A673 (cell line): Measurements from ENCODE around the gene TTC39A. TPM values are rescaled to one million over a fixed set of nuclear protein-coding genes. Genes with fewer than 3 reads are reported as not detected.

ENCODE experiments used
- BruUV-seq: library from RNA; stranded (reverse); fragments of 400-500 nt; replicated peaks from 2 replicates; lab custom pipeline; 2021; lab: Mats Ljungman, UMichigan
- CTCF ChIA-PET: fragments of 300-600 bp; sonication (Branson Sonifier 250); formaldehyde crosslinking; loops from one replicate; lab custom pipeline; 2022; ENCODE audit warnings: antibody characterized with exemption; lab: Charles Lee
- POLR2A ChIA-PET: fragments of 300-600 bp; sonication (Branson Sonifier 250); formaldehyde crosslinking; loops from one replicate; lab custom pipeline; 2022; ENCODE audit warnings: antibody characterized with exemption; ENCODE audit not compliant: low non-redundant PET; lab: Charles Lee
- DNase-seq: peaks from one replicate; pipeline ENCODE4 v3.0.0-alpha.2; 2015; ENCODE audit warnings: low spot score
- H3K27ac ChIP-seq: fragments of 200-600 bp; sonication (generic); 2 replicates; pipeline ENCODE4 v1.5.1; 2016; ENCODE audit warnings: mixed run types, low read depth, mild to moderate bottlenecking, mixed read lengths, antibody characterized with exemption, low read length; ENCODE audit not compliant: poor library complexity, severe bottlenecking
- H3K27me3 ChIP-seq: fragments of 200-600 bp; sonication (generic); replicated peaks from 2 replicates; pipeline ENCODE4 v1.6.1; 2017; ENCODE audit warnings: mixed run types, low read depth, mild to moderate bottlenecking, mixed read lengths, antibody characterized with exemption, low read length; ENCODE audit not compliant: insufficient read depth, poor library complexity
- H3K36me3 ChIP-seq: fragments of 200-600 bp; sonication (generic); 2 replicates; pipeline ENCODE4 v1.6.1; 2016; ENCODE audit warnings: mixed run types, mild to moderate bottlenecking, mixed read lengths, antibody characterized with exemption, low read length; ENCODE audit not compliant: insufficient read depth, poor library complexity, severe bottlenecking
- H3K4me1 ChIP-seq: fragments of 200-600 bp; sonication (generic); 2 replicates; pipeline ENCODE4 v1.6.1; 2017; ENCODE audit warnings: mixed run types, mild to moderate bottlenecking, mixed read lengths, antibody characterized with exemption, low read length; ENCODE audit not compliant: insufficient read depth, poor library complexity, severe bottlenecking
- H3K4me3 ChIP-seq: fragments of 200-600 bp; sonication (generic); 2 replicates; pipeline ENCODE4 v1.5.1; 2016; ENCODE audit warnings: low read depth, mixed run types, mild to moderate bottlenecking, mixed read lengths, low read length; ENCODE audit not compliant: poor library complexity, severe bottlenecking
- H3K9me3 ChIP-seq: fragments of 200-600 bp; sonication (generic); 2 replicates; pipeline ENCODE4 v1.6.1; 2016; ENCODE audit warnings: mixed run types, low read depth, mild to moderate bottlenecking, mixed read lengths, antibody characterized with exemption, low read length; ENCODE audit not compliant: poor library complexity, severe bottlenecking
- EZH2 ChIP-seq: fragments of 200-600 bp; sonication (generic); IDR thresholded peaks from 2 replicates; pipeline ENCODE4 v1.6.1; 2017; ENCODE audit warnings: borderline replicate concordance, low read depth, mild to moderate bottlenecking, mixed read lengths, antibody characterized with exemption, low read length; ENCODE audit not compliant: poor library complexity, severe bottlenecking
- intact Hi-C: fragments of 100-400 bp; cut with micrococcal nuclease; formaldehyde crosslinking; loops from one replicate; pipeline ENCODE4 v1.10.0; 2022; ENCODE audit not compliant: unreplicated experiment
- total RNA-seq: library from RNA; stranded (reverse); gene quantifications from 2 replicates; pipeline ENCODE4 v1.2.3, GENCODE V29; 2021
- TF ChIP-seq, protein P1 (sequence below): fragments of 300-800, 200-600 bp; sonication (generic); conservative IDR thresholded peaks from 2 replicates; pipeline ENCODE4 v1.5.1; 2017; ENCODE audit warnings: low read depth, mild to moderate bottlenecking, antibody characterized with exemption, low read length, moderate library complexity, mixed read lengths

The TTC39A gene
- total RNA-seq, 1 experiment from 2014 or later, result 3.1 TPM

GRCh38 chr1:51314974-51315373, 15.4 kb downstream of the TTC39A start:
- Histone ChIP-seq H3K9me3 (no peaks in the 10 kb centered on the region), H3K4me1 (peaks cover 9% of the 10 kb centered on the region), H3K36me3 (no peaks in the 10 kb centered on the region), H3K27me3 (no peaks in the 10 kb centered on the region), H3K4me3 (no peak overlapping the region), H3K27ac (no peak overlapping the region)
- no peak for DNase-seq
- intact Hi-C loops, result no loop called here
- ChIA-PET CTCF (interaction anchor here (1.0 kb wide), 1 partner anchor 20 kb away, joined by 3 read pairs; no protein-coding TSS in a partner anchor), POLR2A (no interaction called here)
- no peak for TF ChIP-seq EZH2
- TF ChIP-seq, protein P1, sequence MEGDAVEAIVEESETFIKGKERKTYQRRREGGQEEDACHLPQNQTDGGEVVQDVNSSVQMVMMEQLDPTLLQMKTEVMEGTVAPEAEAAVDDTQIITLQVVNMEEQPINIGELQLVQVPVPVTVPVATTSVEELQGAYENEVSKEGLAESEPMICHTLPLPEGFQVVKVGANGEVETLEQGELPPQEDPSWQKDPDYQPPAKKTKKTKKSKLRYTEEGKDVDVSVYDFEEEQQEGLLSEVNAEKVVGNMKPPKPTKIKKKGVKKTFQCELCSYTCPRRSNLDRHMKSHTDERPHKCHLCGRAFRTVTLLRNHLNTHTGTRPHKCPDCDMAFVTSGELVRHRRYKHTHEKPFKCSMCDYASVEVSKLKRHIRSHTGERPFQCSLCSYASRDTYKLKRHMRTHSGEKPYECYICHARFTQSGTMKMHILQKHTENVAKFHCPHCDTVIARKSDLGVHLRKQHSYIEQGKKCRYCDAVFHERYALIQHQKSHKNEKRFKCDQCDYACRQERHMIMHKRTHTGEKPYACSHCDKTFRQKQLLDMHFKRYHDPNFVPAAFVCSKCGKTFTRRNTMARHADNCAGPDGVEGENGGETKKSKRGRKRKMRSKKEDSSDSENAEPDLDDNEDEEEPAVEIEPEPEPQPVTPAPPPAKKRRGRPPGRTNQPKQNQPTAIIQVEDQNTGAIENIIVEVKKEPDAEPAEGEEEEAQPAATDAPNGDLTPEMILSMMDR, result no peak
- no TSS peak for BruUV-seq

- BruUV-seq, result no TSS peak
- intact Hi-C loops, result no loop called here
- ChIA-PET POLR2A (no interaction called here), CTCF (no interaction called here)
- Histone ChIP-seq H3K27me3 (no peaks in the 10 kb centered on the region), H3K27ac (peak overlapping the region; percentile 12), H3K9me3 (no peaks in the 10 kb centered on the region), H3K36me3 (no peaks in the 10 kb centered on the region), H3K4me1 (peaks cover 9% of the 10 kb centered on the region), H3K4me3 (no peak overlapping the region)
- DNase-seq, result peak; percentile 49
- no peak for TF ChIP-seq EZH2
- TF ChIP-seq, protein P1, result no peak
Measured at GRCh38 chr1:51313961-51314777, 16.2 kb downstream of the TTC39A start.

DNA sequence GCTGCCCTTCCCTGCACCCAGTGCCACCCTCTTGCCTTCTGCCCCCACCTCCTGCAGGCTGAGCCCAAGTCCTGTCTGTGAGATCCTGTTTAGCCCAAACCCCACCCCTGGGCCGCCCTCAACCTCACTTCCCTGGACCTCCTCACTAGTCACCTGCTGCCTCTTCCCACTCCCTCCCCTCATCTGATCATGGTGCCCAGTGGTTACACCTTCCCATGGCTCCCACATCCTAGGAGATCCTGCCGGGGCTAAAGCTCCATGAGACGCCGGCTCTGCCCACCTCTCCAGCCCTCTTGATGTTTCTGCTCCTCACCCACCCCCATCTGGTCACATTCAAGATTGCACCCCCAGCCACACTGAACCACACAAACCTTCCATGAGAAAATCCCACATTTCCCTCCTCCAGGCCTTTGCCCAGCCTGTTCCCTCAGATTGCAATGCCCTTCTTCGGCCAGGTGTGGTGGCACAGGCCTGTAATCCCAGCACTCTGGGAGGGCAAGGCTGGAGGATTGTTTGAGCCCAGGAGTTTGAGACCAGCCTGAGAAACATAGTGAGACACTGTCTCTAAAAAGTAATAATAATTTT, 17.0 kb downstream of the TTC39A start:
- no peak overlapping the region for H3K27ac ChIP-seq
- DNase-seq, result peak; percentile 31
- no peak overlapping the region for H3K4me3 ChIP-seq
- intact Hi-C loops, result no loop called here
- ChIA-PET CTCF (no interaction called here), POLR2A (no interaction called here)
- no peaks in the 10 kb centered on the region for H3K27me3 ChIP-seq
- peaks cover 9% of the 10 kb centered on the region for H3K4me1 ChIP-seq
- TF ChIP-seq, protein P1, result peak; percentile 43
- no peak for TF ChIP-seq EZH2
- no TSS peak for BruUV-seq
- no peaks in the 10 kb centered on the region for H3K36me3 ChIP-seq
- H3K9me3 ChIP-seq, result no peaks in the 10 kb centered on the region
